IMR-90 (cell line): ENCODE data around the gene ACSM6.

Experiments used
- BHLHE40 ChIP-seq: fragments of 150-350 bp; IDR thresholded peaks from 2 replicates; pipeline ENCODE4 v1.6.1; 2016; ENCODE audit warnings: mild to moderate bottlenecking, low read depth, low read length
- CEBPB ChIP-seq: IDR thresholded peaks from 2 replicates; pipeline ENCODE4 v1.6.1; 2012; ENCODE audit warnings: low read depth, low read length, improper control_type of control experiment
- CHD1 ChIP-seq: IDR thresholded peaks from 2 replicates; pipeline ENCODE4 v1.6.1; 2012; ENCODE audit warnings: low read depth, low read length, improper control_type of control experiment
- CTCF ChIP-seq: conservative IDR thresholded peaks from 2 replicates; pipeline ENCODE4 v1.5.1; 2012; ENCODE audit warnings: mild to moderate bottlenecking, low read depth, low read length, improper control_type of control experiment
- ELK1 ChIP-seq: fragments of 150-350 bp; IDR thresholded peaks from 2 replicates; pipeline ENCODE4 v1.6.1; 2016; ENCODE audit warnings: low read depth, mild to moderate bottlenecking, low read length, moderate library complexity, borderline replicate concordance
- MAZ ChIP-seq: IDR thresholded peaks from 2 replicates; pipeline ENCODE4 v1.6.1; 2012; ENCODE audit warnings: low read depth, mild to moderate bottlenecking, low read length, improper control_type of control experiment, moderate library complexity, borderline replicate concordance
- MXI1 ChIP-seq: IDR thresholded peaks from 2 replicates; pipeline ENCODE4 v1.6.1; 2012; ENCODE audit warnings: low read depth, mild to moderate bottlenecking, low read length, moderate library complexity, borderline replicate concordance
- NFE2L2 ChIP-seq: fragments of 150-350 bp; IDR thresholded peaks from 2 replicates; pipeline ENCODE4 v1.6.1; 2016; ENCODE audit warnings: low read depth, mild to moderate bottlenecking, low read length
- POLR2A ChIP-seq: IDR thresholded peaks from 2 replicates; pipeline ENCODE4 v1.6.1; 2012; ENCODE audit warnings: mild to moderate bottlenecking, low read depth, low read length
- RAD21 ChIP-seq: IDR thresholded peaks from 2 replicates; pipeline ENCODE4 v1.6.1; 2012; ENCODE audit warnings: low read length, improper control_type of control experiment
- RCOR1 ChIP-seq: IDR thresholded peaks from 2 replicates; pipeline ENCODE4 v1.6.1; 2012; ENCODE audit warnings: mild to moderate bottlenecking, low read length, improper control_type of control experiment; ENCODE audit not compliant: insufficient replicate concordance
- RFX5 ChIP-seq: IDR thresholded peaks from 2 replicates; pipeline ENCODE4 v1.8.0; 2012; ENCODE audit warnings: low read depth, mild to moderate bottlenecking, low read length, moderate library complexity

GRCh38 chr10:95267251-95267650 lies 73.2 kb downstream of the ACSM6 start:
- TF ChIP-seq CTCF: no peak
- TF ChIP-seq RAD21: no peak
- TF ChIP-seq POLR2A: no peak
- TF ChIP-seq RCOR1: no peak
- TF ChIP-seq NFE2L2: no peak
- TF ChIP-seq CEBPB: no peak
- TF ChIP-seq MXI1: no peak
- no peak for TF ChIP-seq MAZ
- TF ChIP-seq ELK1: no peak
- TF ChIP-seq BHLHE40: no peak
- TF ChIP-seq CHD1: no peak
- TF ChIP-seq RFX5: no peak
